ENCODE measurements around the gene BFSP1.

Gene BFSP1

DNA sequence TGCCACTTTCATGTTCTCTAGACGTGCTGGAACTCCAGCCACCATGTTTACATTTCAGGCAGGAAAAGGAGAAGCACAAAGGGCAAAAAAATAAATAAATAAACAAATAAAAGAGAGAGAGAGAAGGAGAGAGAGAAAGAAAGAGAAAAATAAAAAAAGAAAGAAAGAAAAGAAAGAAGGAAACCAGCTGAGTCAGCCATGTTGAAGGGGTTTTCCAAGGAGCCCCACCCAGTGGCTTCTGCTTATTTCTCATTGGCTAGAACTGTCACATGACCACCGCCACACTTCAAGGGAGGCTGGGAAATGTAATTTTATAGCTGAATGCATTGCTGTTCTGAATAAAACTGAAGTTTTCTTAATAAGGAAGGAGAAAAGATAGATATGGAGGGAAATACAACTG, 71.1 kb downstream of the BFSP1 start:
- no peak for DNase-seq

DNA sequence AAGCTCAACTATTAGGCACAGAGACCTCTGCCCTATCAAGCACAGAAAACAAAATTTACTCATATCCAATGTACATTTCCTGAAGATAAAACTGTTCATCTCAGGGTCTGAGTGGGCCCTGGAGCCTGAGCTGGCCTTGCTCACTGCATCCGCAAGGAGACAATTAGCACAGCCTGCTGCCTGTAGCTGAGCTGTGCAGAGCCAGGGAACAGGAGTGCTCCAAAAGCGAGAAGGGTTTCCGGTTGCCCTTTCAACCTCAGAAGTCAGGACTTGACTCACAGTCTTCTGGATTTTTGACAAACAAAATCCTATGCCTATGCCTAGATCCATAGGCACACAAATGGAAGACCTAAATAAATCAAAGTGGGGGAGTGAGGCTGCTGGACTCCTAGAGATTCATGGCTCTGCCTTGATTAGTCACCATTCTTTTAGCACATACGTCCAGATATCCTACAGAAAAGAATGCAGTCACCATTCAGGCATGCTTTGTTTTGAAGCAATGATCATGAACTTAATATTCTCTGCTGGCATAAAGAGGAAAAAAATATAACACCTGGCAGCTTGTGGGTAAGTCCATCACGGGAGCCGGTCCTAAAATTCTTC, 73.5 kb downstream of the BFSP1 start:
- DNase-seq = no peak

DNA sequence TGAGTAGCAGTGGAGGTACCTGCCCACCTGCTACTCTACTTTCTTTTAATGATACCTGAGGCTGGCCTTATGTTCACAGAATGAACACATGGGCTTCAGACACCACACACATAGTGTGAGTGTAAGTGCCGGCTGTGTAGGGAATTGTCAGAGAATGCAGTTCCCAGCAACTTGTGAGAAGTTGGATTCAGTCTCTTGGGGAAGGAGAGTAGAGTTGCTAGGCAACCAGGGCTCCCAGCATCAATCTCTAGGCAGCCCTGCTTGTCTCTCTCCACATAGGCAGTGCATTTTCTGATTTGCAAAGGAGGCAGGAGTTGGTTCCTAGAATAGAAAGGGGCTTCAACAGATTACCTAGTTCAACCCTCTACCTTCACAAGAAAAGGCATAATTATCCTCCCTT, 74.1 kb downstream of the BFSP1 start:
- DNase-seq = no peak

DNA sequence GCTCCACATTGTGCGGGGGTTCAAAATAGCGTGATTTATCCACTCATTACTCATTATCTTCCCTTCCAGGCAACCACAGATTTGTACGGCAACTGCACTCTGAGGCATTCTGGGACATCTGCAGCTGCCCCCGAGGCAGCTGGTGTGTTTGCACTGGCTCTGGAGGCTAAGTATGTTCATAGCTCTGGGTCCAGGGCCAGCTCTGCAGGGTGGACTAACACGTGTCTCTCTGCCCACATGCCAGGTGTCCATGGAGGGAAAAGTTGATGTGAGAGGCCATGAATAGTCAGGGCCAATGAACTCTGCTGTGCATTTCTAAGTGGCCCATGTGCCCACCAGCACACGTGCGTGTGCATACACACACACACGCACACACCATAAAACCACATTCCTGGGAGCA, 74.9 kb downstream of the BFSP1 start:
- no peak for DNase-seq

DNA sequence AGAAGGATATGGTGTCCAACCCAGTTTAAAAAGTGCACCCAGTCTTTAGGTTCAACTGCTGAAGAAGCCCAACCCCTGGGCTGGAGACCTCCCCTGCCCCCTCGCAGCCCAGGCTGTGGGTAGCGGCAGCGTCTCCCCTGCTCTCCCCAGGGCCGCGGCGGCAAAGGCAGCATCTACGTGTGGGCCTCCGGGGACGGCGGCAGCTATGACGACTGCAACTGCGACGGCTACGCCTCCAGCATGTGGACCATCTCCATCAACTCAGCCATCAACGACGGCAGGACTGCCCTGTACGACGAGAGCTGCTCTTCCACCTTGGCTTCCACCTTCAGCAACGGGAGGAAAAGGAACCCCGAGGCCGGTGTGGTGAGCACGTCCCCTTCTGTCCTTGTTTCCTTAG, 77.6 kb downstream of the BFSP1 start:
- no peak for DNase-seq

DNA sequence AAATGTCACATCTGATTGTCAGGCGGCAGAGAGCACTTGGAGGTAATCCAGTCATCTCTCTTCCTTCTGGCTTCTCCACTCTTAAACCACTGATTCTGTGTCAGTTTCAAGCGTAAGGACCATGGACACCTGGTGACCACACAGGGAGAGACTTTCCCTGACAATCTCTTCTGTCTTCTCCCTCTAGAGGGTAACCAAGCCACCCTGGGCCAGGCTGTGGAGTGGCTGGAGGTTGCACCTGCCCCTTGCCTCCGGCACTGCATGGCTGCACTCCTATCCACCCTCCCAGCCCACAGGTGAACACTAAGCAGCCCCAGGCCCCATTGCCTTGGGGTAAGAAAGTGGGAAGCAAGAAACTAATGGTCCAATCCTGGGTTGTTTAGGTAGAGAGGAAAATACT, 78.7 kb downstream of the BFSP1 start:
- no peak for DNase-seq

DNA sequence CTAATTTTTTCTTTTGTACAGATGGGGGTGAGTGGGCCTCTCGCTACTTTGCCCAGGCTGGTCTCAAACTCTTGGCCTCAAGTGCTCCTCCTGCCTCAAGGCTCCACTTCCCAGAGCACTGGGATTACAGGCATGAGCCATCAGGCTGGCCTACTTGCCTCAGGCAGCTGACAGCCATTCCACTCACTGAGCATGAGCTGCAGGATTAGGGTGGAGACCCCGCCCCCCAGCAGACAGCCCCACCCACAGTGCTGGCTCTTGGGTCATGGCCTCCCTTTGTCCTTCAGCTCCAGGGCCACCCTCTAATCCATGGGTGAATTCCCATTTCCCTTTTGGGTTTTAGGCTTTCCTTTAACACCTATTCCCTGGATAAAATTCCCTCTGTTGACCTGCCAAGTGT, 82.1 kb downstream of the BFSP1 start:
- DNase-seq = no peak

DNA sequence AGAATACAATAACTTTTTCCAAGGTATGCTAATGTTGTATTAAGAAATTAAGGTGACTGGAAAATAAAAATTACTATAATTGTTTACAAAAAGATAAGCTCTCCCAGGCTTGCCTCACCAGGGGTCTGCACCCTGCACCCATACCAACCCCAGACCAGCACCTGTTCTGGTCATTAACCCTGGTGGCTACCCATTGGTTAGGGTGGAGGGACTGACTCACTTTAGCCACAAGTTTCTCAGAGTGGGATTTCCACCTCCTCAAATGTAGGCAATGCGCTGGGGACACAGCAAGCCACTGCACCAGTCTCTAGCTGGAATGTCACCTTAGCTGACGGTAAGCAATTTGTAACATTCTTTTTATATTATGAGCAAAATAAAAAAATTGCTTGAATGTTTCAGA, 83.1 kb downstream of the BFSP1 start:
- no peak for DNase-seq

DNA sequence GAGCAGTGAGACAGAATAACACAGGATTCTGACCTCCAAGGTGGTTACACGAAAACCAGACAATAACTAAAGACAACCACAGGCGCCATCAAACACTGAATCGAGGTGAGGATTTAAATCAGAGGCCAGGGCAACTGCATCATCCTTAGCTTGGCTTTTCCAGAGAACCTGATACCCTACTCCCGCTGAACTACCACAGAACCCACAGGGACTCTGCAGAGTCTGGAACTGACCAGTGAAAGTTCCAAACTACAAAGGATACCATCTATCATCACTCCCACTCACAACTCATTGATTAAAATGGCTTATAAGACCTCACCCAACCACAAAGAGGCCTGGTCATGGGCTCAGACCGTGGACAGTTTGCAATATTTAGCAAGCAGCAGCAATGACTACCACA, 85.0 kb downstream of the BFSP1 start:
- DNase-seq = no peak

DNA sequence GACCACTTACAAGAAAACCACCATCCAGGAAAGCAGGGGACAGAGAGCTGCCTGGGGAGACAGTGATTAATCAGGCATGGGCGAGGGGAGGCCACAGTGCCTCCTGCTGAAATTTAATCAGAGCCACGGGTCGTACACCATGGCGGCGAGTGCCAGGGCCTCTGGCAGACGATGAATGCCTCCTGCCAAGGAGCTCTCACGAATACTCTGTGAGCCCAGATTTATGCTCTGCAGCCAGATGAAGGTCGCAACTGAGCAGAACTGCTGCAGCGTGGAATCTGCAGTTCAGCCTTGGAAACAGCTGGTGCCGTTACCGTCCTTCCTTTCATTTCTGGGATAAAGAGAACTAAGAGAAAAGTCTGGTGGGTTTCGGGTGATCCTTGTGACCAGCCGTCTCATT, 85.6 kb downstream of the BFSP1 start:
- DNase-seq = no peak

DNA sequence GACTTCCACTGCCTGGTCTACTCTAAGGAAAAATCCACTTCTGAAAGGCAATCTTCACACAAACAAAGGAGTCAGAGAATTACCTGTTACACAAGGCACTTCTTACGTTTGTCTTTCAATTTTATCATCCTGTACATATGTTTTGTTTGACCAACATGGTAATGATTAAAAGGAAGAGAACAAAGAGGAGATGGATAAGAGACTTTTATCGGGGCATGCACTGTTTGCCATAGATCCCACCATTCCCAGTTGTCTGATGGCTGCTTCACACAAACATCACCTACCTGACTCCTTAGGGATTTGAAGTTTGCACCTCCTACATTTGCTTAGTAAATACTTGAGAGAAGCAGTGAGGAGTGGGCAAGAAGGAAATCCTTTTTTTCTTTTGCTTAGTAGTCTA, 87.1 kb downstream of the BFSP1 start:
- DNase-seq = no peak
